GM13976 (cell line): ENCODE measurements around the gene ZNHIT3.

ENCODE experiments used
- DNase-seq: peaks from one replicate; pipeline ENCODE4 v3.0.0; 2012; ENCODE audit warnings: low spot score
- in situ Hi-C: fragments of 300-500 bp; cut with MboI; formaldehyde crosslinking; loops from one replicate; pipeline ENCODE4 v1.12.0; 2022; ENCODE audit warnings: low sequenced_read_pairs, mixed read lengths, inconsistent platforms; ENCODE audit not compliant: unreplicated experiment
- TF ChIP-seq, protein P1 (sequence below): IDR thresholded peaks from 2 replicates; pipeline ENCODE4 v1.5.1; 2012; ENCODE audit warnings: borderline replicate concordance, mild to moderate bottlenecking; ENCODE audit not compliant: insufficient read depth; ENCODE audit errors: extremely low read depth, missing control alignments, control extremely low read depth

The ZNHIT3 gene

DNA sequence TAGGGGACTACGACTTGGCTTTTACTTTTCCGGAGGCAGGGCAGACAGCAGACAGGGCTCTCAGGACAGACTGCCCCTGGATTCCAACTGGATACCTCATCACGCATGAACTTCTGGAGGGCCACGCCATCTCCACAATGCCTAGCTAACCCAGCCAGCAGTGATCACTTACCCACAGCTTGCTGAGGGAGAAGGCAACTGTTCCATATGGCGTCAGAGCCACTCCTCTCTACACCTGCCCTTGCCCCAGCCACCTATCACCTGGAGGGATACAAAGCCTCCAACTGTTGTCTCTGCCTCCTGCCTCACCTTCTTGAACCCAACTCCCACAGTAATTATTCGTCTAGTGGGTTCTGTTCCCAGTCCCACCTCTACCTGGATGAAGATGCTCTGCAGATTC is 39.4 kb downstream of the ZNHIT3 start:
- DNase-seq = no peak
- in situ Hi-C loops = no loop called here
- TF ChIP-seq, protein P1, sequence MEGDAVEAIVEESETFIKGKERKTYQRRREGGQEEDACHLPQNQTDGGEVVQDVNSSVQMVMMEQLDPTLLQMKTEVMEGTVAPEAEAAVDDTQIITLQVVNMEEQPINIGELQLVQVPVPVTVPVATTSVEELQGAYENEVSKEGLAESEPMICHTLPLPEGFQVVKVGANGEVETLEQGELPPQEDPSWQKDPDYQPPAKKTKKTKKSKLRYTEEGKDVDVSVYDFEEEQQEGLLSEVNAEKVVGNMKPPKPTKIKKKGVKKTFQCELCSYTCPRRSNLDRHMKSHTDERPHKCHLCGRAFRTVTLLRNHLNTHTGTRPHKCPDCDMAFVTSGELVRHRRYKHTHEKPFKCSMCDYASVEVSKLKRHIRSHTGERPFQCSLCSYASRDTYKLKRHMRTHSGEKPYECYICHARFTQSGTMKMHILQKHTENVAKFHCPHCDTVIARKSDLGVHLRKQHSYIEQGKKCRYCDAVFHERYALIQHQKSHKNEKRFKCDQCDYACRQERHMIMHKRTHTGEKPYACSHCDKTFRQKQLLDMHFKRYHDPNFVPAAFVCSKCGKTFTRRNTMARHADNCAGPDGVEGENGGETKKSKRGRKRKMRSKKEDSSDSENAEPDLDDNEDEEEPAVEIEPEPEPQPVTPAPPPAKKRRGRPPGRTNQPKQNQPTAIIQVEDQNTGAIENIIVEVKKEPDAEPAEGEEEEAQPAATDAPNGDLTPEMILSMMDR = no peak

DNA sequence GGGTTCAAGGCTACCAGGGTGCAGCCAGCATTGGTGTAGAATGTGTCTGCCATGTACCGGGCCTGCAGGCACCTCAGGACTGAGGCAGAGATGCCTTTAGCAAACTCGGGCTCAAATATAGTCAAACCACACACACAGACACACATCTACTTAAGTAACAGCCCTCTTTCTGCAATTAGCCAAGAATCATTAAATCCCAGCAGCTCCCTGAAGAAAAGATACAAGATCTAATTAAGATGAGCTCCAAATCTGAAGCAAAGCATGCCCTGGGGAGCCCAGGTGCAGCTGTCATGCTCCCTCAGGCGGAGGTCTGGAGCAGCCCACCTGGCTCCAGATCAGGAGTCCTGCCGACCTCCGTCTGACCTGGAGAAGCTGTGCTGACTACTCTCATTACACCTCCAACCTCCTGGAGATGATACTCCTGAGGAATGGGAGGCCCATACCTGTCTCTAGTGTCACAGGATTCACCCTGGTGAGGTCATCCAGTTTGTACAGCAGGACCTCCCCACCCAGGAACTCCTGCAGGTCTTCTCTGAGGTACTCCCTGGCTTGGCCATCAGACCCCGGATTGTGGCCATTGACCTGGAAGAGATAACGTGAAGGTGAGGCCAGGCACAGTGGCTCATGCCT is 41.3 kb downstream of the ZNHIT3 start:
- TF ChIP-seq, protein P1 = no peak
- in situ Hi-C loops = no loop called here
- no peak for DNase-seq

DNA sequence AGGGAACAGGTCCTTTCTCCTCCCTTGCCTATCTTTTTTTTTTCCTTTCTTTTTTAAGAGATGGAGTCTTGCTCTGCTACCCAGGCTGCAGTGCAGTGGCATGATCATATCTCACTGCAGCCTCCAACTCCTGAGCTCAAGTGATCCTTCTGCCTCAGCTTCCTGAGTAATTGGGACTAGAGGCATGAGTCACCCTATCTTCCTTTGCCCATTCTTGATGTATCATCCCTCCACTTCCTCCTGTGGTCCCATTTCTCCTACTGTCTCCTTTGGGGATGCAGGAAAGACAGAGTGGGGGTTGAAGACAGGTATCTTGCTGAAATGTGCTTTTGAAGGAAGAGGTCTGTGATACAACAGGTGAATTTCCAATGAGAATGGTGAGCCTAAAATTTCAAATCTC is 42.6 kb downstream of the ZNHIT3 start:
- in situ Hi-C loops = no loop called here
- no peak for DNase-seq
- TF ChIP-seq, protein P1 = no peak

DNA sequence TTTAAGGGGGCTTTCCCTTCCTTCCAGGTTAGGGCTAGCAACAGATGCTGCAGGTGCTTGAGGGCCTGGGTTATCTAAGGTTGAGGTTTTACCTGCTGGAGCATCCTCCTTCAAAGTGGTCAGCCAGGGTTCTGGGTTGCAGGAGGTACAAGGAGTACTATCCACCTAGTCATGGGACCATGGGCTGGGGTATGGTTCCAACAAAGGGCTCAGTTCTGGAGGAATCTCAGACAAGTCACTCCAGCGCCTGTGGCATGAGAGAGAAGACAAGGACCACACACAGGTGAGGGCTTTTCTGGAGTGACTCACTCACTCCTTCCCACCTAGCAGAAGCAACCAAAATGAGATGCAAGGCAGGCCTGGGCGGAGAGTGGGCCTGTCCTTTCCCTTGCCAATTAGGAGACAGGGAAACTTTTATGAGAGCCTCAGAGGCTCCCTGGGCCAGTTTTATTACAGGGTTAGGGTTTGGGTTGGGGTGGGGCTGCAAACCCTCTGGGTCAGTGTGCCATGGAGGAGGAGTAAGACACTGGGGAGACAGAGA is 46.0 kb downstream of the ZNHIT3 start:
- TF ChIP-seq, protein P1 = no peak
- DNase-seq = no peak
- in situ Hi-C loops = no loop called here

DNA sequence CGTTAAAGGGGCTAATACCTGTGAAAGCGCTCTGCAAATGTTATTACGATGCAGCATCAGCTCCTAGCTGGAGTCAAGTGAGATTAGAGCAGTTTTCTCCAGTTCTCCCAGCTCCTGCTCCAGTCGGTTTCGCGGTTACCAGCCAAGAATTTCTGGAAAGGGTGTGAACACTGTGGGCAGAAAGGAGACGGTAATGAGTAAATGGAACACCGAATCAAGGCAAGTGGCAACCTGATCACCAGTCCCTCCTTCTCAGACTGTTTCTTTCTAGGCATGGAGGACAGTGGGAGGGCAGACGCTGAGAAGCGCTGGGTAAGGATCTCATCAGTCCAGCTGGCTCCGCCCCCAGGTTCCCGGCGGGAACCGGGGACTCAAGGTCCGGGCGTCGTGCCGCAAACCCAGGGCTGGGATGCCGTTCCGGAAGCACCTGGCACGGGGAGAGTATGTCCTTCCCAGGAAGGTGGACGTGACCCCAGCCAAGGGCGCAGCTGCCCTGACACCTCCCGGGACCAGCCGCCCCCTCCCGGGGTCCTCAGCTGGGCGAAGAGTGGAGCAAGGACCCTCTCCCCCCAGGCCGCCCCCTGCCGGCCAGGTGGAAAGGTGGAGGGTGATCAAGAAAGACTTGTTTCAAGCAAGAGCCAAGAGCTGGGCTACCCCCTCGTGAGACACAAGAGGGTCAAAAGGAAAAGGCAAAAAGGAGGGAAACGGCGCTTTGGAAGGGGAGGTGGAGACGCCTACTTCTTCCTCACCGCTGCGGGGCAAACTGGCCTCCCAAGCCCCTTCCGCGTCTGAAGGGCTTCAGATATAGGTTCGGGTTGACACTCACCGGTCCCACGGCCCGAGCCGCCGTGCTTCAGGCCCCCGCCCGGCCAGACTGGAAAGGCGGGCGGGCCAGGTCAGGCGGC is 47.7 kb downstream of the ZNHIT3 start:
- DNase-seq = peak; percentile 72
- in situ Hi-C loops = no loop called here

More for the DNA sequence above, 47.7 kb downstream of the ZNHIT3 start:
- TF ChIP-seq, protein P1 = peak; percentile 66
